HUDEP-2 (cell line): ENCODE results near the gene ZNF593OS.
A peak's percentile ranks its signal among the peaks of the same experiment; 100 is the strongest.

Source experiments
- DNase-seq, 76 experiments: peaks; one replicate each; lab custom pipeline; 2025; ENCODE audit not compliant: unreplicated experiment in 76 of 76; lab: John Stamatoyannopoulos, UW

ZNF593OS gene

GRCh38 chr1:26129778-26130177 is 41.9 kb downstream of the ZNF593OS start:
- DNase-seq: no peak

- DNase-seq: peak in 22 of 76 experiments; percentile 12 to 55 (median 34)
Observed at GRCh38 chr1:26127235-26128163, 44.1 kb downstream of the ZNF593OS start.

- DNase-seq: peak in 70 of 76 experiments; percentile 8 to 99 (median 76)
Observed at GRCh38 chr1:26126321-26127084, 45.1 kb downstream of the ZNF593OS start.

GRCh38 chr1:26125946-26126320 is 45.7 kb downstream of the ZNF593OS start:
- DNase-seq: peak in 1 of 76 experiments; percentile 40

GRCh38 chr1:26125382-26125781 is 46.2 kb downstream of the ZNF593OS start:
- DNase-seq: peak in 1 of 76 experiments; percentile 21

GRCh38 chr1:26124418-26125331 is 47.0 kb downstream of the ZNF593OS start:
- peak in 1 of 76 experiments; percentile 6 for DNase-seq

GRCh38 chr1:26122988-26123973 is 48.4 kb downstream of the ZNF593OS start:
- DNase-seq: peak in 49 of 76 experiments; percentile 8 to 89 (median 67)

GRCh38 chr1:26121854-26122773 is 49.5 kb downstream of the ZNF593OS start:
- peak in 10 of 76 experiments; percentile 11 to 41 (median 28) for DNase-seq

GRCh38 chr1:26119892-26120608 is 51.6 kb downstream of the ZNF593OS start:
- DNase-seq: no peak
